GM19372 (cell line): Measurements from ENCODE around the gene GAS1.
A peak's percentile ranks its signal among the peaks of the same experiment; 100 is the strongest.

ENCODE experiments used
- ATAC-seq: cut with Tn5 transposase; IDR thresholded peaks from one replicate; pipeline ENCODE4 v1.9.1; 2021; ENCODE audit warnings: mild to moderate bottlenecking, low read depth, moderate library complexity; ENCODE audit not compliant: unreplicated experiment

Gene GAS1

GRCh38 chr9:86966852-86967511, 19.7 kb upstream of the GAS1 start:
- no peak for ATAC-seq

GRCh38 chr9:86965636-86966395, 18.5 kb upstream of the GAS1 start:
- no peak for ATAC-seq

GRCh38 chr9:86962692-86963091, 15.4 kb upstream of the GAS1 start:
- no peak for ATAC-seq

- no peak for ATAC-seq
Observed at GRCh38 chr9:86960938-86961337, 13.6 kb upstream of the GAS1 start.

- ATAC-seq, result no peak
Observed at GRCh38 chr9:86958203-86958602, 10.9 kb upstream of the GAS1 start.

GRCh38 chr9:86955561-86955960, 8.3 kb upstream of the GAS1 start:
- ATAC-seq, result no peak

GRCh38 chr9:86955042-86955441, 7.7 kb upstream of the GAS1 start:
- ATAC-seq, result no peak

- no peak for ATAC-seq
Observed at GRCh38 chr9:86953181-86953580, 5.9 kb upstream of the GAS1 start.

- peak; percentile 48 for ATAC-seq
Observed at GRCh38 chr9:86948074-86948929, 996 bp upstream of the GAS1 start.

GRCh38 chr9:86946201-86947145, 833 bp downstream of the GAS1 start:
- peak; percentile 42 for ATAC-seq

- ATAC-seq, result peak; percentile 11
Observed at GRCh38 chr9:86945728-86946200, 1.5 kb downstream of the GAS1 start.

- no peak for ATAC-seq
Observed at GRCh38 chr9:86944796-86945727, 2.2 kb downstream of the GAS1 start.

- no peak for ATAC-seq
Observed at GRCh38 chr9:86943201-86944113, 3.8 kb downstream of the GAS1 start.

- ATAC-seq, result no peak
Observed at GRCh38 chr9:86942281-86943200, 4.8 kb downstream of the GAS1 start.

- ATAC-seq, result no peak
Observed at GRCh38 chr9:86941197-86941596, 6.1 kb downstream of the GAS1 start.

GRCh38 chr9:86940774-86941173, 6.5 kb downstream of the GAS1 start:
- ATAC-seq, result no peak

GRCh38 chr9:86939891-86940290, 7.4 kb downstream of the GAS1 start:
- ATAC-seq, result no peak
